Measurements from ENCODE around the gene RRAGD.

Gene RRAGD

GRCh38 chr6:89350281-89350966, 61.6 kb downstream of the RRAGD start:
- no peak for DNase-seq (ENCODE audit: low read depth)
- TF ChIP-seq, protein P1, sequence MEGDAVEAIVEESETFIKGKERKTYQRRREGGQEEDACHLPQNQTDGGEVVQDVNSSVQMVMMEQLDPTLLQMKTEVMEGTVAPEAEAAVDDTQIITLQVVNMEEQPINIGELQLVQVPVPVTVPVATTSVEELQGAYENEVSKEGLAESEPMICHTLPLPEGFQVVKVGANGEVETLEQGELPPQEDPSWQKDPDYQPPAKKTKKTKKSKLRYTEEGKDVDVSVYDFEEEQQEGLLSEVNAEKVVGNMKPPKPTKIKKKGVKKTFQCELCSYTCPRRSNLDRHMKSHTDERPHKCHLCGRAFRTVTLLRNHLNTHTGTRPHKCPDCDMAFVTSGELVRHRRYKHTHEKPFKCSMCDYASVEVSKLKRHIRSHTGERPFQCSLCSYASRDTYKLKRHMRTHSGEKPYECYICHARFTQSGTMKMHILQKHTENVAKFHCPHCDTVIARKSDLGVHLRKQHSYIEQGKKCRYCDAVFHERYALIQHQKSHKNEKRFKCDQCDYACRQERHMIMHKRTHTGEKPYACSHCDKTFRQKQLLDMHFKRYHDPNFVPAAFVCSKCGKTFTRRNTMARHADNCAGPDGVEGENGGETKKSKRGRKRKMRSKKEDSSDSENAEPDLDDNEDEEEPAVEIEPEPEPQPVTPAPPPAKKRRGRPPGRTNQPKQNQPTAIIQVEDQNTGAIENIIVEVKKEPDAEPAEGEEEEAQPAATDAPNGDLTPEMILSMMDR (IDR thresholded peaks at IDR 0.05; ENCODE audit: low read depth, low read length, missing control alignments) = no peak
- peak overlapping the region; percentile 96 for H3K4me3 ChIP-seq (ENCODE audit: low read depth, low read length)

GRCh38 chr6:89348372-89348771, 63.7 kb downstream of the RRAGD start:
- TF ChIP-seq, protein P1 (IDR thresholded peaks at IDR 0.05; ENCODE audit: low read depth, low read length, missing control alignments) = no peak
- H3K4me3 ChIP-seq (ENCODE audit: low read depth, low read length) = peak overlapping the region; percentile 25; the same call in 1 of the 2 replicates
- no peak for DNase-seq (ENCODE audit: low read depth)

DNA sequence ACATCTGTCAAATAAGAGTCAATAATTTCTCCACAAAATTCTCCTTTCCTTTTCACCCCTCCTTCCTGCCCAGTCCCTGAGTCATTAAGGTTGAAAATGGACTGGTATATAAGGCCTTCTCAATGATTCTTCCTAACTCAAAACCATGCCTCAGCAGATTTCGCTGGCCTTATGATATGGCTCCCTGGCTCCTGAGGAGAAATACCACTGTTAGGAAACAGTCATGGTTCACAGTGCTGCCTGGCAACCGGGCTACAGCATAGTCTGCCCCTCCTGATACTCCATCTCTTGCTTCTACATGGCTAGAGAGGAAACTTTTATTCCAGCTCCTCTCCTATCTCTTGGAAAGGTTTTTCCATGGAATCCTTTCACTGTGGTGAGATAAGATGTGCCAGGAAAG, 64.2 kb downstream of the RRAGD start:
- H3K4me3 ChIP-seq (ENCODE audit: low read depth, low read length) = peak overlapping the region; percentile 25; the same call in 1 of the 2 replicates
- DNase-seq (ENCODE audit: low read depth) = no peak
- TF ChIP-seq, protein P1 (IDR thresholded peaks at IDR 0.05; ENCODE audit: low read depth, low read length, missing control alignments) = no peak

GRCh38 chr6:89346433-89346832, 65.6 kb downstream of the RRAGD start:
- DNase-seq (ENCODE audit: low read depth) = no peak
- no peak overlapping the region for H3K4me3 ChIP-seq (ENCODE audit: low read depth, low read length)
- TF ChIP-seq, protein P1 (IDR thresholded peaks at IDR 0.05; ENCODE audit: low read depth, low read length, missing control alignments) = no peak

DNA sequence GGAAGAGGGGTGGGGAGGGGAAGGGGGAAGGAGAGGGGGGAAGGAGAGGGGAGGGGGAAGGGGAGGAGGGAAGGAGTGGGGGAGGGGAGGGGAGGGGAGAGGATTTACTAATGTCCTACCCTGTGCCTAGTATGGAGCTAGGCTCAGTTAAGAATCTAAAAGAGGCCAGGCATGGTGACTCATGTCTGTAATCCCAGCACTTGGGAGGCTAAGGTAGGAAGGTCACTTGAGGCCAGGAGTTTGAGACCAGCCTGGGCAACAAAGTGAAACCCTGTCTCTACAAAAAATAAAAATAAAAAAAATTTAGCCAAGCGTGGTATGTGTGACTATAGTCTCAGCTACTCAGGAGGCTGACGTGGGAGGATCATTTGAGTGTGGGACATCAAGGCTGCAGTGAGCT, 72.5 kb downstream of the RRAGD start:
- TF ChIP-seq, protein P1 (IDR thresholded peaks at IDR 0.05; ENCODE audit: low read depth, low read length, missing control alignments) = no peak
- H3K4me3 ChIP-seq (ENCODE audit: low read depth, low read length) = no peak overlapping the region
- no peak for DNase-seq (ENCODE audit: low read depth)

GRCh38 chr6:89335164-89335563, 76.9 kb downstream of the RRAGD start:
- no peak for DNase-seq (ENCODE audit: low read depth)
- TF ChIP-seq, protein P1 (IDR thresholded peaks at IDR 0.05; ENCODE audit: low read depth, low read length, missing control alignments) = no peak
- H3K4me3 ChIP-seq (ENCODE audit: low read depth, low read length) = no peak overlapping the region

GRCh38 chr6:89330910-89331309, 81.2 kb downstream of the RRAGD start:
- DNase-seq (ENCODE audit: low read depth) = no peak
- H3K4me3 ChIP-seq (ENCODE audit: low read depth, low read length) = no peak overlapping the region
- TF ChIP-seq, protein P1 (IDR thresholded peaks at IDR 0.05; ENCODE audit: low read depth, low read length, missing control alignments) = no peak

Data from GM12864 (cell line).